Astrocyte of the cerebellum (primary cell): ENCODE results near the gene PRR15.

ENCODE experiments used
- DNase-seq: peaks from one replicate; pipeline ENCODE4 v3.0.0-alpha.2; 2011; ENCODE audit warnings: low read depth
- H3K4me3 ChIP-seq: 2 replicates; pipeline ENCODE4 v1.5.1; 2011; ENCODE audit warnings: mild to moderate bottlenecking, low read depth, low read length, moderate library complexity
- in situ Hi-C: cut with HindIII; loops from 2 replicates; pipeline ENCODE4 v1.10.0; 2017; ENCODE audit warnings: low sequenced_read_pairs
- TF ChIP-seq, protein P1 (sequence below): IDR thresholded peaks from 2 replicates; pipeline ENCODE4 v1.5.1; 2012; ENCODE audit warnings: low read length, low read depth, moderate library complexity, mild to moderate bottlenecking; ENCODE audit errors: missing control alignments

Gene PRR15

DNA sequence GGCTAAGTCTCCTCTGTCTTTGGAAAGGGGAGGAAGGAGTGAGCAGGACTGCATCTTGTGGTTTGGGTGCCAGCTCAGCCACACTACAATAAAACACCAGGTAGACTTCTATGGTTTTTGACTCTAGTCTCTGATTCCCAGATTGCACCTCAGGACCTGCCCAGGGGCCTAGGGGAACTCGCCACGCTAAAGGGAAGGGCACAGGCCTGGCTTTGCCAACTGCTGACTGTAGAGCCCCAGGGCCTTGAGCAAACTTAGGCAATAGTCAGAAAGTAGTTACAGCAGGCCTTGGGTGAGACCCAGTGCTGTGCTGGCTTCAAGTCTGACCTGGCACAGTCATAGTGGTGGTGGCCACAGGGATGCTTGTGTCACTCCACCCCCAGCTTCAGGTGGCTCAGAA lies 24.2 kb upstream of the PRR15 start:
- no peak overlapping the region for H3K4me3 ChIP-seq
- TF ChIP-seq, protein P1, sequence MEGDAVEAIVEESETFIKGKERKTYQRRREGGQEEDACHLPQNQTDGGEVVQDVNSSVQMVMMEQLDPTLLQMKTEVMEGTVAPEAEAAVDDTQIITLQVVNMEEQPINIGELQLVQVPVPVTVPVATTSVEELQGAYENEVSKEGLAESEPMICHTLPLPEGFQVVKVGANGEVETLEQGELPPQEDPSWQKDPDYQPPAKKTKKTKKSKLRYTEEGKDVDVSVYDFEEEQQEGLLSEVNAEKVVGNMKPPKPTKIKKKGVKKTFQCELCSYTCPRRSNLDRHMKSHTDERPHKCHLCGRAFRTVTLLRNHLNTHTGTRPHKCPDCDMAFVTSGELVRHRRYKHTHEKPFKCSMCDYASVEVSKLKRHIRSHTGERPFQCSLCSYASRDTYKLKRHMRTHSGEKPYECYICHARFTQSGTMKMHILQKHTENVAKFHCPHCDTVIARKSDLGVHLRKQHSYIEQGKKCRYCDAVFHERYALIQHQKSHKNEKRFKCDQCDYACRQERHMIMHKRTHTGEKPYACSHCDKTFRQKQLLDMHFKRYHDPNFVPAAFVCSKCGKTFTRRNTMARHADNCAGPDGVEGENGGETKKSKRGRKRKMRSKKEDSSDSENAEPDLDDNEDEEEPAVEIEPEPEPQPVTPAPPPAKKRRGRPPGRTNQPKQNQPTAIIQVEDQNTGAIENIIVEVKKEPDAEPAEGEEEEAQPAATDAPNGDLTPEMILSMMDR, result no peak
- DNase-seq, result no peak
- in situ Hi-C loops, result no loop called here

DNA sequence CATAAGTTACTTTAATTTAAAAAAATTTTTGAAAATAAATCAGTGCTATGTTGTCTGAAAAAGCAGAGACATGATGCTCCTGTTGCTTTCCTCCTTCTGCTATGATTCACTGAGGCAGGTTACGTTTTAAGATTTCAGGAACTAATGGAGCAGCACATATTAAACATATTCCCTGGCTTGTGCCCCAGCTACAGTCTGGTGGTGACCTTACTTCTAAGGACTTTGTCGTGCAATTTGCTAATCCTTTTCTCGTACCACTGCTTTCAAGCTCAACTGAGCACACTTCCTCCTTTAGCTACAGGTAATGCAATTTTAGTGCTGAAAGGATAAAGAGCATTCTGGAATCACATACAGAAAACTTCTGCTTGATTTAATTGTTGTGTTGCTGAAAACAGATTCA lies 16.2 kb upstream of the PRR15 start:
- in situ Hi-C loops, result no loop called here
- H3K4me3 ChIP-seq, result no peak overlapping the region
- no peak for DNase-seq
- TF ChIP-seq, protein P1, result no peak

DNA sequence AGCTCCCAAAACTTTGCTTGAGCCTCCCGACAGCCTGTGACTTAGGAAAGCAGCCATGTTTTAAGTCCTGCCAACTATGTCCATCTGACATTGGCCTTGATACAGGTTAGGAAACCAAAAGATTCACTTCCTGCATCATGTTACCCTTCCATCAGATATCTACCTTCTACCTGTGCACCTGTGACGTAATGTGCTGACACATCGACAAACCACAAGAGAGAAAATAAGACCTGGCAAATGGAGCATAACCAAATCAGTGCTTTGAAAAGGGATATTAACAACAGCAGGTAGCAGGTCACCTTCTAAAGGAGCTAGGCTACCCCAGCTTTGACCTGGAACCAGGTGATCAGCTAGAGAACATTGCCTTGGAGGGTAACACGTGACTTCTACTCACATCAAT lies 14.8 kb upstream of the PRR15 start:
- in situ Hi-C loops, result no loop called here
- TF ChIP-seq, protein P1, result no peak
- H3K4me3 ChIP-seq, result no peak overlapping the region
- DNase-seq, result no peak

DNA sequence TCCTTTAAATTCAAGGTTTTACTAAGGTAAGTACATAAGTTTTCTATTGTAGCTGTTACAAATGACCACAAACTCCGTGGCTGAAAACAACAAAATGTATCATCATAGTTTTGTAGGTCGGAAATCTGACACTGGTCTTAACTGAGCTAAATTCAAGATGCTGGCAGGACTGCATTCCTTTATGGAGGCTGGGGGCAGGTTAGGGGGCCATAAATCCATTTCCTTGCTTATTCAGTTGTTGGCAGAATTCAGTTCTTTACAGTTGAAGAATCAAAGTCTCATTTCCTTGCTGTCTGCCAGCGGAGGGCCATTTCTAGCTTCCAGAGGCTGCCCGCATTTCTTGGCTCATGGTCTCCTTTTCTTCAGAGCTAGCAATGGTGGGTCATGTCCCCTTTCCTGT lies 11.2 kb upstream of the PRR15 start:
- H3K4me3 ChIP-seq, result no peak overlapping the region
- in situ Hi-C loops, result no loop called here
- TF ChIP-seq, protein P1, result no peak
- no peak for DNase-seq

DNA sequence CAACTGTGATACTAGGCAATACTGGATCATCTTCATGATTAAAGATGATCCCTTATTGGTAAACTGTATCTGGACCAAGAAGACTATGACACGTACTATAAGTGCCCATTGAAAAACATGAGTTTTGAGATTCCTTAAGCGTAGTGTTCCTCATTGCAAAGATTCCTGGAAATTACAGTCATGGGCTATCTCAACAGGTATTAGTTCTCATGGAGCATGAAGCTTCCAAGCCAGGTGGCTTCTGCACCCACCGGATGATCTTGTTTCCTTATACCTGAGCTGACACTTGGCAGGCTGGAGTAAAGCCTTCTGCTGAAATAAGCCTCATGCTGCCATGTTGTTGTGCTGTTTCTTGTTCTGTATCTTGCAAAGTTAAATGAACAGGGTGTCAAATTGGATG lies 8.6 kb upstream of the PRR15 start:
- TF ChIP-seq, protein P1, result no peak
- DNase-seq, result no peak
- in situ Hi-C loops, result no loop called here
- no peak overlapping the region for H3K4me3 ChIP-seq

DNA sequence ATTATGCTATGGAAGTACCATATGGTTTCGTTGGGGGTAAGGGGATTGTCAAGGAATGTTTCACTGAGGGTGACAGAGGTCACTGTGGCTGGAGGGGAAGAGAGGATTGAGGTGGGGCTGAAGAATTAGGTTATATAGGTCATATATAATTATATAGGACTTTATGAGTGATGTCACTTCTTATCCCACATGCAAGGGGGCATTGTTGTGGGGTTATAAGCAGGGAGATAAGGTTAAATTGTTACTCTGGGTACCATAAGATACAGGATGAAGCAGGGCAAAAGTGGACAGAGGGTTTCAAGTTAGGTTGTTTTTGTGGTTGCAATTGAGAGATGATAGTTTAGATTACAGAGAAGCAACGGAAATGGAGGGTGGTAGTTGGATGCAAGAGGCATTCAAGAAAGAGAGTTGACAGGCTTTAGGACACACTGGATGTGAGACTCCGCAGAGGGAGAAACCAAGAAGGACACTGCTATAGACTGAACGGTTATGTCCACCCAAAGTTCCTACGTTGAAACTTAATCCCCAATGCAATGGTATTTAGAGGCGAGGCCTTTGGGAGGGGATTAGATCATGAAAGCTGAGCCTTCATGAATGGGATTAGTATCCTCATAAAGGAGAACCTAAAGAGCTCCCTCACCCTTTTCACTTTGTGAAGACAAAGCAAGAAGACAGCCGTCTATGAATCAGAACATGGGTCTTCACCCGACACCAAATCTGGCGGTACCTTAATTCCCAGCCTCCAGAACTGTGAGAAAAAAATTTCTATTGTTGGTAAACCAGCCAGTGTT lies 7.0 kb upstream of the PRR15 start:
- in situ Hi-C loops, result no loop called here
- DNase-seq, result no peak
- TF ChIP-seq, protein P1, result no peak
- H3K4me3 ChIP-seq, result no peak overlapping the region
